GM19395 (cell line): ENCODE results near the gene GGCT.
"Not testable (repeated sequence)": the region's sequence is repeated elsewhere in the genome, so short reads cannot be mapped to it uniquely, and the experiment has no call there.

Source experiments
- ATAC-seq: cut with Tn5 transposase; IDR thresholded peaks from one replicate; pipeline ENCODE4 v1.9.1; 2021; ENCODE audit warnings: mild to moderate bottlenecking, moderate library complexity; ENCODE audit not compliant: unreplicated experiment

Gene GGCT

GRCh38 chr7:30504301-30505173 is at the start of gene GGCT:
Gene GGCT, minus strand, starts transcription at chr7:30504829. Its CDS starts 120 bp downstream, at chr7:30504709.
- peak; percentile 98 for ATAC-seq

GRCh38 chr7:30553546-30553945 is 48.9 kb upstream of the GGCT start:
- no peak for ATAC-seq

DNA sequence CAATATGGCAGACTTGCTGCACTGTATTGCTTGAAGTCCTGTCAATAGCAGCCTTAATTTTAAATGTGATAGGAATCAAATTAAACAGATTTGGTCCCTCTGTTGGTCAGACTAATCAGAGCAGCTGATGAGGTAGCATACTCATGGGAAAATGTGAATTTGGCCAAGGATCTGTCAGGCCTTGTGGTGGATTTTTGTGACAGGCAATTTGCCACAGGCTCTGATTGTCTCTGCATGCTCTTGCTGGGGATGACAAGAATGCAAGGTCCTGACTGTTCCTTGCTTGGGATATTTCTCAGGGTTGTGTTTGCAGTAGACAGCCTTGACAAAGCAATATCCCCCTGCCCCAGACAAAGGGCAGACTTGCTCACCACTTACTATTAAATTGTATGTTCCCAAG is 48.5 kb upstream of the GGCT start:
- ATAC-seq = no peak

- ATAC-seq = no peak
These were observed 47.7 kb upstream of the GGCT start for GRCh38 chr7:30552330-30552729.

- no peak for ATAC-seq
These were observed 45.4 kb upstream of the GGCT start for GRCh38 chr7:30549931-30550493.

DNA sequence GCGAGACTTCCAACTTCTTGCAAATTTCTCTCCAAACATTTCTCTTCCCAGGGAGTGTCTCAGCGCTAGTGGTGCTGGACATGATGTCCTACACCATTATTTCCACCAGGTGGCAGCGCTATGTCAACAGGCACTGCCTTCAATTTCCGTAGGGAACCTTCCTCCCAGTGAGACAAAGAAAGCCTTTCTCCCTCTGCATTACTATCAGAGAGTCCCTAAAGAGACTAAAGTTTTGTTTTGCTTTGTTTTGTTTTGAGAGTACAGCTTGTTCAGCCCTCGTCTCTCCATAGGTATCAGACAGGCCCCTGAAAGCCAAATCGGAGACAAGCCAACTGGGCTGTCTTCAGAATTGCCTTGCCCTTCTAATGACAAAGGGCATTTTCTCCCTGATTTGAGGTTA is 44.2 kb upstream of the GGCT start:
- no peak for ATAC-seq

- no peak for ATAC-seq
These were observed 42.0 kb upstream of the GGCT start for GRCh38 chr7:30546596-30546995.

DNA sequence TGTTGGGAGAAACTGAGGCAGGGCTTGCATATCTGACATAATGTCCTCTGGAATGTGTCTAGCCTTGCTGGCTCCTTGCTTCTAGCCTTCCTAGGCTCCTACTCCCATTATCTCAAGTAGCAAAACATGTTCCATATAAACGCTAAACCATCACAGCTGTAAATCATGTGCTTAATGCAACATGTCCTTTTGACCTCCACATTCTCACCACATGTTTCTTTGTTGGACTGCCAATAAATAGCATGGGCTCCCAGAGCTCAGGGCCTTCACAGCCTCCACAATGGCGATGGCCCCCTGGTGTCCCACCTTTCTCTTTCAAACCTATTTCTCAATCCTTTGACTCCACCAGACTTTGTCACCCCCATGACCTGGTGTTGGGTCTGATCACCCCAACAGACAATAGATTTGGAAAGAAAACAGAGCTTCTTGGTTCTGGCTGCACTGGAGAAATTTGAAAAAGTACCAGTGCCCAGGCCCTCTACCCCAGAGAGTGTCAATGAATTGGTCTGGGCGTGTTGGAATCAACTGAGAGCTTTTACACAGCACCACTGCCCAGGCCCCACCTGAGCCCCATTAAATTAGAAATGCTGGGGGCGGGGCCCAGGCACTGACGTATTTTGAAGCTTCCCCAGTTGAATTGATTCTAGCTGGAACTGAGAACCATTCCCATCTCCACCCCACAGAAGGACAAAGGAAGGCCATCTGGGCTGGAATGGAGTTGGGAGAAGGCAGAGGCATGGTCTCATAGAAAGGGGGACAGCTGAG is 41.3 kb upstream of the GGCT start:
- ATAC-seq = no peak

DNA sequence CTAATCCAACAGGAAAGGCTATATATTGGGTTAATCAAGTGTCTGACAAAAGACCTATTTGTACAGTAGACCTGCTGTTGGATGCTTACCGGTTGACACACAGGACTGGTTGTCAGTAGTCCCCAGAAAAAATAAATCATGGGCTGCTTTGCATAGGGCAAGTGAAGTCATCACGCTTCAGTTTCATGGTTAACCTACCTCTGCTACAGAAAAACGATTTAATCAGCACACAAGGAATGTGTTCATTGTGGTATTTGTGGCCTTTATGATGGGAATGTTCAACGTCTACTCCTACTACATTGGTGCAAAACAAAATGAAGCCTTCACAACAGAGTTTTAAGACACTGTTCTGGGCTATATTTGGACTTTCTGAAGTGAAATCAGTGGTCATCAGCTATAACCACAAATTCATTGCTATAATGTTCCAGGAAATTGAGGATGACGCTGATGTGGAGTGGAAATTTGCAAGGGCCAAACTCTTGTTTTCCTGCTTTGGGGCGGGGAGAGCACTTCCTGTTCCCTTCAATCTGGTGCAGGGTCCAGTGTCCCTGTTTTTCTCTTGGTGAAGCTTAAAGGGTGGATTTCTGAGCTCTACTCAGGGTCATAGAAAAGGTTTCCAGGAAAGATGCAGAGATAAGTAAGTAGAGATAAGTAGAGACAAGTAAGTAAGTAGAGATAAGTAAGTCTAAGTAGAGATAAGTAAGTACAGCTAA is 39.3 kb upstream of the GGCT start:
- ATAC-seq = no peak

DNA sequence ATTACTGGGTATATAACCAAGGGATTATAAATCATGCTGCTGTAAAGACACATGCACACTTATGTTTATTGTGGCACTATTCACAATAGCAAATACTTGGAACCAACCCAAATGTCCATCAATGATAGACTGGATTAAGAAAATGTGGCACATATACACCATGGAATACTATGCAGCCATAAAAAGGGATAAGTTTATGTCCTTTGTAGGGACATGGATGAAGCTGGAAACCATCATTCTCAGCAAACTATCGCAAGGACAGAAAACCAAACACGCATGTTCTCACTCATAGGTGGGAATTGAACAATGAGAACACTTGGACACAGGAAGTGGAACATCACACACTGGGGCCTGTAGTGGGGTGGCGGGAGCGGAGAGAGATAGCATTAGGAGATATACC is 38.5 kb upstream of the GGCT start:
- not testable (repeated sequence) for ATAC-seq

DNA sequence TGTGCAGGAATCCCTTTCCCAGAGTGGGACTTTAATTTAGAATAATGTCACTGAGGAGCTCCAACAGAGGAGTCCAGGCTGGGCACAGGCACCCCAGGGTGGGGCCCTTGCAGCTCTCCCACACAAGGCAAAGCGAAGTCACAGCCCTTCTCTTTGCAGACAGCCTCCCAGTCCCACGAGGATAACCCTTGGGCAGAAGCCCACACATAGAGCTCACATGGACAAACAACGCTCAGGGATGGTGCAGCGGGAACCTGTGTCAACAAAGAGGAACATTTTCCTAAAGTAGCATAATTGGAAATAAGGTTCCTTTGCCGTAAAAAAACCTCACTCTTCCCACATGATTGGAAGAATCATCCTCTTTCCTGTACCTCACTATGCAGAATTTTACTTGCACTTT is 29.3 kb upstream of the GGCT start:
- ATAC-seq = no peak

DNA sequence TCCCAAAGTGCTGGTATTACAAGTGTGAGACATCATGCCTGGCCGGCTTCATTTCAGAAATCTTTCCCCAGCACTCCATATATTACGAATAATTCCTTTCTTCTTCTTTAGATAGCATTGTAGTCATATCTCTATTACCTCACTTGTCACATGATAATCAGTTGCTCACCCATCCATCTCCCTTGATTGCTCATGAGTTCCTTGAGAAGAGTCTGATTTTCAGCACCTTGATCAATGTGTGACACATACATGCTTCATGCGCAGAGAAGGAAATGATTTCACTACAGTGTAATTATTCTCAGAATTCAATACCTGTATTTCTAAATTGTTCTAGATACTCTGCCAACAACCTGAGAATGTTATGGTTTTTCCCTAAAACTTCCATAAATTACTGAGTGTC is 26.7 kb upstream of the GGCT start:
- no peak for ATAC-seq

DNA sequence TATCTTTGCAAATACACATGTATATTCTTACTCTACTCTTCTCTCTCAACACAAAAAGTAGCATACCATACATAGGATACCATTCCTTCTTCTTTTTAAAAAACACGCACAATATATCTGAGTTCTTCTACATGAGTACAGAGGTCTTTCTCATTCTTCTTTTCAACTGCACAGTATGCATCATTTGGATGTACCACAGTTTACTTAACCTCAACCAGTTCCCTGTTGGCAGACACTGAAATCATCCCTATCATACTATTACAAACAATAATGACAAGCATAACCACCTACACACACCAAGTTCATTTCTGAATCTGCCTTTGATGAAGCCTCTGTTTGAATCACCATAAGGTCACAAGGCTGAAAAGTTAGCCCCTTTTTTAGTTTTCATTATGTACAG is 25.7 kb upstream of the GGCT start:
- no peak for ATAC-seq

GRCh38 chr7:30528779-30529178 is 24.1 kb upstream of the GGCT start:
- no peak for ATAC-seq

DNA sequence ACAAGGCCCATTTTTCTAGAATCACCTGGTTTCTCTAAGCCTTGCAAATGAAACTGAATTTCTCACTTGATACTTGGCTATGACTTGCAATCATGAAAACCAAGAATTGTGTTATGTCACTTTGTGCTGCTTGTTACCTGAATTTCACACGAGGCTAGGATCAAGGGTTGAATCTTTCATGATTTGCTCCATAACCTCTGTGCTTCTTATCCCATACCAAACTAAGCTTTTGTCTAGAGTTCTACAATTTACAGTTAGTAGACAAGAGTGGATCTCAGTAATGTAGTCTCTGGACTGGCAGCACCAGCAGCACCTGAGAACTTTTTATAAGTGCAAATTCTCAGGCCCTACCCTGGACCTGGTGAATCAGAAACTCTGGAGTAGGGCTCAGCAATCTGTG is 22.7 kb upstream of the GGCT start:
- ATAC-seq = not testable (repeated sequence)

GRCh38 chr7:30526163-30526562 is 21.5 kb upstream of the GGCT start:
- no peak for ATAC-seq

- ATAC-seq = no peak
These were observed 20.8 kb upstream of the GGCT start for GRCh38 chr7:30525429-30525828.

- ATAC-seq = no peak
These were observed 19.9 kb upstream of the GGCT start for GRCh38 chr7:30524545-30524944.

GRCh38 chr7:30523466-30523865 is 18.8 kb upstream of the GGCT start:
- ATAC-seq = no peak

DNA sequence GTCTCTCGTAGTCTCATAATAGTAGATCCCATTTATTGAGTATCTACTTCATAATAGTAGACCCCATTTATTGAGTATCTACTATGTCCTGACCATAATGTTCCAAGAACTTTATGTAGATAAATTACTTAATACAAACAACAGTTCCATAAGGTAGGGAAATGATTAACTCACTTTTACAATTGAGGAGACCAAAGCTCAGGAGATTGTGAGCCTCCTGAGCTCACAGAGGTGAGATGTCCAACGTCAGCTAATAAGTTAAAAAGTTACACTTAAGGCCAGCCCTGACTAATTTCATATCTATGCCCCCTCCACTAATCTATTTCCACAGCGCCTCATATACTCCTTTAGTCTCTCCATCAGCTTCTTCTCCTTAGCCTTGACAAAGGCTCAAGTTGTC is 17.5 kb upstream of the GGCT start:
- no peak for ATAC-seq

DNA sequence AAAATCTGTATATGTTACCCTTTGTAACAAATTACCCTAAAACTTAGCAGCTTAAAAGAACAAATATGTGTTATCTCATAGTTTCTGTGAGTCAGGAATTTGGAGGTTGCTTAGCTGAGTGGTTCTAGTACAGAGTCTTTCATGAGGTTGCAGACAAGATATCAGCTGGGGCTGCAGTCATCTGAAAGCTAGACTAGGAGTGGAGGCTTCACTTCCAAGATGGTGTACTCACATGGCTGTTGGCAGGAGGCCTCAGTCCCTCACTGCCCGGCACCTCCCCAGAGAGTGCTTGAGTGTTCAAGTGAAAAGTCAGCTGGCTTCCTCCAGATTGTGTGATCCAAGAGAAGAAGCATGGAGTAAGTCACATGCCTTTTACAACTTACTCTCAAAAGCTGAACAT is 16.9 kb upstream of the GGCT start:
- no peak for ATAC-seq
